Mesenteric fat pad (tissue), 1 donor: Measurements from ENCODE around the gene PPP1R17. TPM values are rescaled to one million over a fixed set of nuclear protein-coding genes. Genes with fewer than 3 reads are reported as not detected.

ENCODE experiments used
- DNase-seq: peaks from one replicate; pipeline ENCODE4 v3.0.0-alpha.2; 2020; ENCODE audit warnings: low spot score
- total RNA-seq: library from RNA; stranded (reverse); fragmentation: NEBNext Ultra II Directional; extraction: Animal tissue kit (Norgen Biotek cat#: 25700); gene quantifications from one replicate; pipeline ENCODE4 v1.2.1, GENCODE V29; 2021
- donor health status: DM: yes; HTN: yes; CAD: no.

Gene PPP1R17
- total RNA-seq, 1 donor from 2014 or later = not detected

GRCh38 chr7:31695859-31696614 is 9.0 kb downstream of the PPP1R17 start:
- no peak for DNase-seq

- DNase-seq = no peak
Observed at GRCh38 chr7:31699050-31699449, 12.0 kb downstream of the PPP1R17 start.

- no peak for DNase-seq
Observed at GRCh38 chr7:31702354-31702753, 15.3 kb downstream of the PPP1R17 start.

- DNase-seq = no peak
Observed at GRCh38 chr7:31705377-31705776, 18.4 kb downstream of the PPP1R17 start.

DNA sequence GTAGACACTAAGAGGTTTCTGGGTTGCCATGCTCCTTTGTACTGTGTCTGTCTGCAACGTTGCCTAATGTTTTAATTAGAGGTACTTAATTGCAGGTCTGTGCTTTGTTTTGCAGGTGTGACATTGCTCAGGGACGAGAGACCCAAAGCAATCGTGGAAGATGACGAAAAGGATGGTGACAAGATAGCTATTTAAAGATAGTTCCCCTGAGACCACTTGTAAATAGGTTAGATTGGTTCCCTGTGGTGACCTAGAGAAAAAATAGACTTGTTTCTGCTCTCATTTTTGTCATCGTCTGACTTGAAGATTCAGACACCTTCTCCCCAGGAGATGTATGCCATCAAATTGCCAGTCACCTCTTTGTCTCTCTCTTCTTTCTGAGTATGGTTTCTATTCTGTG is 20.1 kb downstream of the PPP1R17 start:
- DNase-seq = no peak

DNA sequence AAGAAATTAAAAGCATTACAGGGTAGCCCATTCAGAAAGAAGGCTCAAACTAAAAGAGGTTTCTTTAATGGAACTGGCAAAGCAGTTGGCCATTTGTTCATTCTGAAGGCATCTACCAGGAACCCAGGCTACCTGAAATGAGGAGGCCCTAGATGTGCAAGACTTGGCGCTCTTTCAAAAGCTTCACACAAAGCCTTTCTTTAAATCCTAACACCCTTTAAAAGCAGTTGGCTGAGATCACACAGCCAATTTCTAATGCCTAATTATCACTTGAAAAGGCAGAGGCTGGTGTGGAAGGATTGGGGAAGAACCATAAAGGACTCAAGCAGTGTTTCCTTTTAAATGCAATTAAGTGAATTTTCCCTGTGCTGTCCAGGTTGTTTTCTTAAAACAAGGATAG is 23.2 kb downstream of the PPP1R17 start:
- no peak for DNase-seq

GRCh38 chr7:31716355-31716754 is 29.3 kb downstream of the PPP1R17 start:
- DNase-seq = no peak

DNA sequence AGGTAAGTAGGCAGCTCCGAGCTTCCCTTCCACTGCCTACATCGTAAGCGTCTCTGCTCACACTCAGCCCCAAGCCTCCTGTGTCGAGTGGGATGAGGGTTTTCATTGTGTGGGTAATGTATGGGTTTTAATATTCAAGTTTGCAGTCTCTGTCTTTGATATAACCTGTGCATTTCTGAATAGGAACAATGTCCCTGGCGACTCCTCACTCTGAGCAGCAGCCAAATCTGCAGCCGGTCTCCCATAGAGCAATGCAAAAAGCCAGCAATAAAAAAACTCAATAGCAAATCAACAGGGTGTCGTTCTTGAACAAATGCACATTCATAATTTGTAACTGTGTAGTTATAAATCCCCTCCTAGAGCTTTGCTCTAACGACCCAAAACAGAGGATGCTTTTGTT is 33.4 kb downstream of the PPP1R17 start:
- no peak for DNase-seq

GRCh38 chr7:31724696-31725095 is 37.7 kb downstream of the PPP1R17 start:
- no peak for DNase-seq

GRCh38 chr7:31729195-31729804 is 42.3 kb downstream of the PPP1R17 start:
- no peak for DNase-seq

DNA sequence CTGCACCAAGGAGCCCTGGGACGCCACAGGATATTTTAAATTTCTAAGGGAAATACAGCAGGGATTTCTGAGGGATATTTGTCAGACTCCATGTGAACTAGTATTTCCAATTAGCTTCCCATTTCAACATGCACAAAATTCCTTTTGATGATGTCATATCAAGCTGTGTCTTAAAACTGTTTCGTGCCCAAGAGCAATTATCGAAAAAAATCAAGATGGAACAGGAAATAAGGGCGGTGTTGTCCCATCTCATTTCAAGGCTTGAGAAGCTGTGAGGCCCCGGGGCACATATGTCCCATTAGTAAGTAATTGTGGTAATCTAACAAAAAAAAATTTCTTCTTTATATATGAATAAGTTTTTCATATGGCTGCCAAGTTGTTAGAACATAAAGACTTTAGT is 47.4 kb downstream of the PPP1R17 start:
- DNase-seq = no peak

GRCh38 chr7:31735991-31736982 is 49.3 kb downstream of the PPP1R17 start:
- no peak for DNase-seq

GRCh38 chr7:31741852-31742251 is 54.8 kb downstream of the PPP1R17 start:
- DNase-seq = no peak

DNA sequence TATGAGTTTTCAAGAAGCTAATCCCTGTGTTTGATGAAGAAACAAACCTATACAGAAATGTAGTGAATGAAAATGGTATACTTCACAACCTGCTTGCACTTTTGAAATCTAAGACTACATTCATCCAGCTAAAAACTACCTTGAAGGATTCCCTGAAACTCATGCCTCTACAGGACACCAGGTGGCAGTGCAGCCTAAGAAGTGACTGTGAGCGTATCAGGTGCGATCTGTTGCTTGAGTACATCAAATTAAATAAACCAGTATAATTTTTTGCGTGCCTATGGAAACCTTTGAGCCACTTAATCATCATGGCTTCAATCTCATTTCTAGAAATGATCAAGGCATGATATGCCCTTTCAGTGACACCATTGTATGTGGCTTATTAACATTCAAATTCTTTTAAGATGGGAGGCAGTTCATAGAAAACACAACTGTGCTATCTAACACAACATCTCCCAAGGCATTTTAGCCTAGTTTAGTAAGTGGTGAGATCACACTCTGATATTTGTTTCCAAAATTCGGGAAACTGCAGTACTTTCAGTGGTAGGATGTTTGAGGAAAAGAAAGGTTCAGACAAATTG is 57.4 kb downstream of the PPP1R17 start:
- DNase-seq = no peak

DNA sequence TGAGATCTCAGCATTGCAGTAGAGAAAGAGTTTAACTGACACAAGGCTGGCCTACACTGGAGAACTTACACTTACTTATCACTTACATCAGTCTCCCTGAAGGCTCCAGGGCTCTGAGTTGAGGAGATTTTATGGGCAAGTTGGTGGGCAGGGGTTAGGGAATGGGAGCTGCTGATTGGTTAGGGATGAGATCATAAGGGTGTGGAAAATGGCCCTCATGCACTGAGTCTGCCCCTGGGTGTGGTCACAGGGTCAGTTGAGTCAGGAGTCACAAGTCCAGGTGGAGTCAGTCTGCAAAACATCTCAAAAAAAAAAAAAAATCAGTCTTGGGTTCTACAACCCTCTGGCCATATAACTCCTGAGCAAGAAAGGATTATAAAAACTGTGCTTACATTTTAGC is 60.5 kb downstream of the PPP1R17 start:
- DNase-seq = no peak

- no peak for DNase-seq
Observed at GRCh38 chr7:31748084-31748483, 61.1 kb downstream of the PPP1R17 start.

DNA sequence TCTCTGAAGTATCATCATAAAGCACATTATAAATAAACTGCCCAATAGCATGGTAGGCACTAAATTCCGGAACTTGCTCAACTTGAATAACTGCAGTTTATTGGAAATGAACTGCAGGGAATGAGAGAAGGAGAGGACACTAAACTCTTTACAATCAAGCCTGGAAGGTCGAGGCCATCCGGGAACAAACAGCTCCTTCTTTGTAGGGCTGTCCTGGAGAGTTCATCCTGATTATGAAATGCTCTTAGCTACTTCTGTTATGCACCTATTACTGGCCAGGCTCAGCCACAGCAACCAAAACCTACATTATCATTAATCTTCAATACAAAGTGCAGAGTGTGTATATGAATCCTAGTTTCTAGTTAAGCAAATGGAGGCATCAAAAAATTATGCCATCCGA is 64.7 kb downstream of the PPP1R17 start:
- no peak for DNase-seq
